ENCODE data around the gene CC2D2A. TPM values are rescaled to one million over a fixed set of nuclear protein-coding genes. Genes with fewer than 3 reads are reported as not detected.
A peak's percentile ranks its signal among the peaks of the same experiment; 100 is the strongest.

The CC2D2A gene
- total RNA-seq, 1 donor from 2014 or later, result 33.1 TPM

GRCh38 chr4:15636818-15637217 is 167.1 kb downstream of the CC2D2A start:
- H3K36me3 ChIP-seq, result peaks cover 2 to 31% of the 10 kb centered on the region in 2 donors
- H3K9me3 ChIP-seq, result no peaks in the 10 kb centered on the region
- H3K27ac ChIP-seq, result no peak overlapping the region
- no peaks in the 10 kb centered on the region for H3K4me1 ChIP-seq
- no peaks in the 10 kb centered on the region for H3K27me3 ChIP-seq
- intact Hi-C loops (cut with DNase I), result no loop called here
- DNase-seq (ENCODE audit: extremely low spot score in 2 of 2), result no peak
- no peak overlapping the region for H3K4me3 ChIP-seq
- no peak for TF ChIP-seq CTCF (IDR thresholded peaks at IDR 0.05)
- peak in 1 of 2 donors; percentile 50 for TF ChIP-seq POLR2AphosphoS5 (IDR thresholded peaks at IDR 0.05; ENCODE audit: insufficient read depth in 1 of 2, low read depth in 1 of 2)
- no peak for TF ChIP-seq POLR2A (IDR thresholded peaks at IDR 0.05)

GRCh38 chr4:15638418-15638817 is 168.7 kb downstream of the CC2D2A start:
- Histone ChIP-seq H3K27me3 (no peaks in the 10 kb centered on the region), H3K27ac (no peak overlapping the region), H3K4me1 (peaks cover 13% of the 10 kb centered on the region), H3K9me3 (no peaks in the 10 kb centered on the region), H3K36me3 (peaks cover 2 to 31% of the 10 kb centered on the region in 2 donors), H3K4me3 (no peak overlapping the region)
- intact Hi-C loops (cut with DNase I), result no loop called here
- no peak for DNase-seq (ENCODE audit: extremely low spot score in 2 of 2)
- TF ChIP-seq CTCF (IDR thresholded peaks at IDR 0.05), result no peak
- TF ChIP-seq POLR2A (IDR thresholded peaks at IDR 0.05), result no peak
- TF ChIP-seq POLR2AphosphoS5 (IDR thresholded peaks at IDR 0.05; ENCODE audit: insufficient read depth in 1 of 2, low read depth in 1 of 2), result no peak

GRCh38 chr4:15648600-15648999 is 178.9 kb downstream of the CC2D2A start:
- TF ChIP-seq POLR2A (IDR thresholded peaks at IDR 0.05), result no peak
- no peak for TF ChIP-seq CTCF (IDR thresholded peaks at IDR 0.05)
- no peak for TF ChIP-seq POLR2AphosphoS5 (IDR thresholded peaks at IDR 0.05; ENCODE audit: insufficient read depth in 1 of 2, low read depth in 1 of 2)
- no peak overlapping the region for H3K27ac ChIP-seq
- H3K4me1 ChIP-seq, result peaks cover 92% of the 10 kb centered on the region
- intact Hi-C loops (cut with DNase I), result no loop called here
- no peaks in the 10 kb centered on the region for H3K27me3 ChIP-seq
- no peak for DNase-seq (ENCODE audit: extremely low spot score in 2 of 2)
- no peak overlapping the region for H3K4me3 ChIP-seq
- no peaks in the 10 kb centered on the region for H3K36me3 ChIP-seq
- H3K9me3 ChIP-seq, result no peaks in the 10 kb centered on the region

GRCh38 chr4:15649914-15650545 is 180.3 kb downstream of the CC2D2A start:
- peaks cover 85% of the 10 kb centered on the region for H3K4me1 ChIP-seq
- H3K9me3 ChIP-seq, result no peaks in the 10 kb centered on the region
- H3K27me3 ChIP-seq, result no peaks in the 10 kb centered on the region
- no peaks in the 10 kb centered on the region for H3K36me3 ChIP-seq
- TF ChIP-seq POLR2AphosphoS5 (IDR thresholded peaks at IDR 0.05; ENCODE audit: insufficient read depth in 1 of 2, low read depth in 1 of 2) (peak in 1 of 2 donors; percentile 43), CTCF (IDR thresholded peaks at IDR 0.05) (peak in 2 of 3 experiments; percentile 42 to 59), POLR2A (IDR thresholded peaks at IDR 0.05) (no peak)
- H3K4me3 ChIP-seq, result no peak overlapping the region
- peak overlapping the region; percentile 99 for H3K27ac ChIP-seq
- no peak for DNase-seq (ENCODE audit: extremely low spot score in 2 of 2)
- intact Hi-C loops (cut with DNase I), result loop anchor here (5.0 to 10.0 kb wide), 2 partner anchors 175 to 648 kb away; partner anchors contain the start of gene CPEB2

Small RNA genes lying within 50 kb of the gene (small RNA-seq; reads per million reads assigned to genes)
- 0.26 reads per million for gene AC007016.1

Other genes starting within 250 kb of the CC2D2A start
- gene C1QTNF7, start 41.8 kb upstream of the CC2D2A start, total RNA-seq, result 12.0 TPM
- 103 TPM for gene FBXL5, start 185.5 kb downstream of the CC2D2A start, total RNA-seq
- 29.5 TPM for gene FAM200B, start 211.9 kb downstream of the CC2D2A start, total RNA-seq
- gene BST1, start 233.2 kb downstream of the CC2D2A start, total RNA-seq, result 5.2 TPM

Measured in vagina (tissue), 2 donors.